Mucosa of descending colon (tissue), 3 donors: ENCODE measurements around the gene RAD51C. TPM values are rescaled to one million over a fixed set of nuclear protein-coding genes. Genes with fewer than 3 reads are reported as not detected.
"Not testable (repeated sequence)": the region's sequence is repeated elsewhere in the genome, so short reads cannot be mapped to it uniquely, and the experiment has no call there.

ENCODE experiments used
- ATAC-seq: fragments of 200-7000 bp; cut with Tn5 transposase; one replicate; pipeline ENCODE4 v1.9.1; 2020; ENCODE audit warnings: mild to moderate bottlenecking, moderate library complexity
- DNase-seq, 3 donors: peaks; one replicate each; pipeline ENCODE4 v3.0.0-alpha.2; 2020
- H3K36me3 ChIP-seq: fragments of 200-600 bp; one replicate; pipeline ENCODE4 v1.8.0; 2021; ENCODE audit warnings: low read depth, mild to moderate bottlenecking
- H3K4me1 ChIP-seq: fragments of 200-600 bp; one replicate; pipeline ENCODE4 v1.8.0; 2021; ENCODE audit warnings: low read depth, mild to moderate bottlenecking
- H3K4me3 ChIP-seq: fragments of 200-600 bp; one replicate; pipeline ENCODE4 v1.8.0; 2021; ENCODE audit warnings: mild to moderate bottlenecking
- H3K9me3 ChIP-seq: fragments of 200-600 bp; one replicate; pipeline ENCODE4 v1.8.0; 2021; ENCODE audit warnings: mild to moderate bottlenecking
- intact Hi-C, 2 donors: fragments of 100-400 bp; cut with DNase I in 1 of 2; cut with micrococcal nuclease in 1 of 2; formaldehyde crosslinking; loops; one replicate each; pipeline versions ENCODE4 v1.11.0 to v1.11.1; 2022; cut with DNase I, micrococcal nuclease
- total RNA-seq, 3 donors: library from RNA; stranded (reverse); fragmentation: NEBNext Ultra II Directional in 2 of 3; extraction: Animal tissue kit (Norgen Biotek cat#: 25700) in 2 of 3; gene quantifications; one replicate each; pipeline versions ENCODE4 v1.2.1 to v1.2.4, GENCODE V29; 2021 to 2023
- TF ChIP-seq, protein P1 (sequence below): fragments of 200-600 bp; IDR thresholded peaks from one replicate; pipeline ENCODE4 v1.8.0; 2022; ENCODE audit warnings: antibody characterized with exemption, mild to moderate bottlenecking
- donor health status: DM: no; HTN: no; CAD: no; lungs with moderate emphysema.
- donor health status: DM: no; HTN: no; CAD: no.
- donor health status: DM: no; HTN: yes; CAD: no.

Gene RAD51C
- total RNA-seq, 3 donors from 2014 or later, result 6.2 to 20.3 (median 18.9) TPM

DNA sequence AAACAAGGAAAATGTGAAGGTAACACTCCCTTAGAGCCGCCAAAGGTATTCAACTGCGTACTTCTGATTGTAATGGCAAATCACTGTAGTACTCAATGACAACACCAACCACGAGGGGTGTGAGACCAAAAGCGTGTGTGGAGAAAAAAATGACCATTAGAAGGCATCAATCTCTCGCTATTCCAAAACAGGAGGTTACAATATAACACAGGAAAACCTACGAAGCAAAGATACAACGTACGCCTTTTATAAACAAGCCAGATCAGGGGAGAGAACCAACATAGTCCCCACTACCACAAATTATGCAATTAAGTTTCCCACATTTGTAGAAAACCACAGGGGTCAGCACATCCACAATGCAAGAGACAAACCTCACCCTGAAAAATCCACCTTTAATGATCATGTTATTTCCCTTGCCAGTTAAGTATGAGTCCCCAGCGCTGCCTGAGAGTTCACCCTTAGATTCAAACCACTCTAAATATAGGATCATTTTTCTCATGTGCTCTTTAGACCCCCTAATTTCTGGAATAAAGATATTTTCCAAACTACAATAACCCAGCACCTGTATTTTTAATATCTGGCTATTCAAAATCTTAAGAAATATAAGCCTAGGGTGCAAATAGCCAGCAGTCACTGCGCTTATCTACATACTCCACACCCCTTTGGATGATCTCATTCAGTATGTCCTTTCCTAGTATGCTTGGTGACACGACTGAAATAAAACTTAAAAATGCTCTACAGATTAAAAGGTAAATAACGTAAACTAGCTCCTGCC lies 13.0 kb upstream of the RAD51C start:
- DNase-seq, result no peak
- Histone ChIP-seq H3K36me3 (no peaks in the 10 kb centered on the region), H3K9me3 (no peaks in the 10 kb centered on the region), H3K4me3 (no peak overlapping the region), H3K4me1 (no peaks in the 10 kb centered on the region)
- peak; percentile 20 for ATAC-seq
- intact Hi-C loops, result no loop called here
- TF ChIP-seq, protein P1, sequence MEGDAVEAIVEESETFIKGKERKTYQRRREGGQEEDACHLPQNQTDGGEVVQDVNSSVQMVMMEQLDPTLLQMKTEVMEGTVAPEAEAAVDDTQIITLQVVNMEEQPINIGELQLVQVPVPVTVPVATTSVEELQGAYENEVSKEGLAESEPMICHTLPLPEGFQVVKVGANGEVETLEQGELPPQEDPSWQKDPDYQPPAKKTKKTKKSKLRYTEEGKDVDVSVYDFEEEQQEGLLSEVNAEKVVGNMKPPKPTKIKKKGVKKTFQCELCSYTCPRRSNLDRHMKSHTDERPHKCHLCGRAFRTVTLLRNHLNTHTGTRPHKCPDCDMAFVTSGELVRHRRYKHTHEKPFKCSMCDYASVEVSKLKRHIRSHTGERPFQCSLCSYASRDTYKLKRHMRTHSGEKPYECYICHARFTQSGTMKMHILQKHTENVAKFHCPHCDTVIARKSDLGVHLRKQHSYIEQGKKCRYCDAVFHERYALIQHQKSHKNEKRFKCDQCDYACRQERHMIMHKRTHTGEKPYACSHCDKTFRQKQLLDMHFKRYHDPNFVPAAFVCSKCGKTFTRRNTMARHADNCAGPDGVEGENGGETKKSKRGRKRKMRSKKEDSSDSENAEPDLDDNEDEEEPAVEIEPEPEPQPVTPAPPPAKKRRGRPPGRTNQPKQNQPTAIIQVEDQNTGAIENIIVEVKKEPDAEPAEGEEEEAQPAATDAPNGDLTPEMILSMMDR, result no peak

DNA sequence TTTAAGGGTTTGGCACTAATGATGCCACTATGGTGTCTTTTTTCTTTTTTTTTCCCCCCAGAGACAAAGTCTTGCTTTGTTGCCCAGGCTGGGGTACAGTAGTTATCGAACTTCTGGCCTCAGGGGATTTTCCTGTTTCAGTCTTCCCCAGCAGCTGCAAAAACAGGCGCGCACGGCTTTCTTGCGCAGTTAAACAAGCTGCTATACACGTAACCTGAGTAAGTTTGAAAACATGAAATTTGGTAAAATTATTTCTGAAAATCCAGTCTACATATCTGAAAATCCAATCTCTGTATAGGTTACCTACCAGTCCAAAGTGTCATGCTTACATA lies 12.4 kb upstream of the RAD51C start:
- no peaks in the 10 kb centered on the region for H3K4me1 ChIP-seq
- no peaks in the 10 kb centered on the region for H3K36me3 ChIP-seq
- no peaks in the 10 kb centered on the region for H3K9me3 ChIP-seq
- ATAC-seq, result no peak
- TF ChIP-seq, protein P1, result no peak
- no peak for DNase-seq
- intact Hi-C loops, result no loop called here
- H3K4me3 ChIP-seq, result no peak overlapping the region

DNA sequence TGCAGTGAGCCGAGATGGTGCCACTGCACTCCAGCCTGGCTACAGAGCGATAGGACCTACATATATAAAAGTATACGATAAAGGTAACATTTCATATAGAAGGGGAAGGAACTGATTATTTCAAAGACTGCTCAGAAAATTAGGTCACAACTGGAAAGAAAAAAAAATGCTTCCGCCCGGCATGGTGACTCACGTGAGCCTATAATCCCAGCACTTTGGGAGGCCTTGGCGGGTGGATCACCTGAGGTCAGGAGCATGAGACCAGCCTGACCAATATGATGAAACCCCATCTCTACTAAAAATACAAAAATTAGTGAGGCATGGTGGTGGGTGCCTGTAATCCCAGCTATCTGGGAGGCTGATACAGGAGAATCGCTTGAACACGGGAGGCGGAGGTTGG lies 8.4 kb upstream of the RAD51C start:
- ATAC-seq, result no peak
- DNase-seq, result no peak
- H3K9me3 ChIP-seq, result no peaks in the 10 kb centered on the region
- TF ChIP-seq, protein P1, result no peak
- no peaks in the 10 kb centered on the region for H3K36me3 ChIP-seq
- no peak overlapping the region for H3K4me3 ChIP-seq
- intact Hi-C loops, result no loop called here
- H3K4me1 ChIP-seq, result no peaks in the 10 kb centered on the region

DNA sequence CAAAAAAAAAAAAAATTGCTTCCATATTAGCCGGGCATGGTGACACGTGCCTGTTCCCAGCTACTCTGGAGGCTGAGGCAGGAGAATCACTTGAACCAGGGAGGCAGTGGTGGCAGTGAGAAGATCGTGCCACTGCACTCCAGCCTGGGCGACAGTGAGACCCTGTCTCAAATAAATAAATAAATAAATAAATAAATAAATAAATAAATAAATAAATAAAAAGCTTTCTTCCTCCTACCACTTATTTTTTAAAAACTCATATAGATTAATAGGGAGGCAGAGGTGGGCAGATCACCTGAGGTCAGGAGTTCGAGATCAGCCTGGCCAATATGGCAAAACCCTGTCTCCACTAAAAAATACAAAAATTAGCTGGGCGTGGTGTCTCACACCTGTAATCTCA lies 7.9 kb upstream of the RAD51C start:
- H3K36me3 ChIP-seq, DNase-seq, H3K9me3 ChIP-seq, H3K4me1 ChIP-seq, ATAC-seq, H3K4me3 ChIP-seq, intact Hi-C loops: not testable (repeated sequence)

DNA sequence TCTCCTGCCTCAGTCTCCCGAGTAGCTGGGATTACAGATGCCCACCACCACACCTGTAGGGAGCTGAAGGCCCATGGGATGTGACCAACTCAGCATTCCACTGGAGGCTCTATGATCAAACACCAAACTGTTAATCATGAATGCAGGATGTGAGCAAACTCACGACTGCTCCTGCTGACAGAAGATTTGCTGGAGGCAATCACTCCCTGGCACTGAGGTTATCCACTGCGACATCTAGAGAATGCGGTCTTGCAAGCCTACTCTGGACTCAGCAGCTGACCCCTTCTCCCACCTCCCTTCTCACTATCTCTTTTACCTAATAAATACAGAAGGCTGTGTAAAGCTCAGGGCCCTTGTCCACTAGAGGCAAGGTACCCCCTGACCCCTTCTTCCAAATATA lies 5.4 kb upstream of the RAD51C start:
- intact Hi-C loops, result no loop called here

DNA sequence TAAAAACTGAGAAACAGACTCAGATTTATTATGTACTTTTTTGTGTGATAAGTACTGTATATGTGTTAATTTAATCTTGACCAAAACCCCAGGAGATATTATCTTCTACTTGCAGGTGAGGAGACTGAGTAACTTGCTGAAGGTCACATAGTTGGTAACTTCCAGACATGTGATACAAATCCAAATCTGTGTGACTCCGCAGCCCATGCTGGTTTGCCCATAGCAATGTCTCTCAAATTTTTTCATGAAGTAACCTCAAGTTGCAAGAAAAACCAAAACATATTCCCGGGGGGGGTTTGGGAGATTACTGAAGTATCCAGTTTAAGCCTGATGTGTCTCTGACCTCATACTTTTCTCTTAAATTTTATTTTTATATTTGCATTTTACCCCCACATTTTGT lies 3.9 kb upstream of the RAD51C start:
- DNase-seq (no peak), ATAC-seq (no peak)
- intact Hi-C loops, result no loop called here
- no peaks in the 10 kb centered on the region for H3K36me3 ChIP-seq
- no peak overlapping the region for H3K4me3 ChIP-seq
- peaks cover 7% of the 10 kb centered on the region for H3K4me1 ChIP-seq
- TF ChIP-seq, protein P1, result no peak
- no peaks in the 10 kb centered on the region for H3K9me3 ChIP-seq

More for the DNA sequence above, 5.4 kb upstream of the RAD51C start:
- Histone ChIP-seq H3K4me1 (no peaks in the 10 kb centered on the region), H3K36me3 (no peaks in the 10 kb centered on the region), H3K4me3 (no peak overlapping the region), H3K9me3 (no peaks in the 10 kb centered on the region)
- ATAC-seq (no peak), DNase-seq (no peak)
- TF ChIP-seq, protein P1, result no peak

DNA sequence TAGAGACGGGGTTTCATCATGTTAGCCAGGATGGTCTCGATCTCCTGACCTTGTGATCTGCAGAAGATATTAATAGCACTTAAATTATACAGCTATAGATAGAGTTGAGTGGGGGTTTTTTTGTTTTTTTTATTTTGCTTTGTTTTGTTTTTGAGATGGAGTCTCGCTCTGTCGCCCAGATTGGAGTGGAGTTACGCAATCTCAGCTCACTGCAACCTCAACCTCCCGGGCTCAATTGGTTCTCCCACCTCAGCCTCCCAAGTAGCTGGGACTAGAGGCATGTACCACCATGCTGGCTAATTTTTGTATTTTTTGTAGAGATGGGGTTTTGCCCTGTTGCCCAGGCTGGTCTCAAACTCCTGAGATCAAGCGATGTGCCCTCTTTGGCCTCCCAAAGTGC lies 2.4 kb upstream of the RAD51C start:
- intact Hi-C loops, ATAC-seq, H3K4me1 ChIP-seq, H3K4me3 ChIP-seq, DNase-seq, H3K9me3 ChIP-seq, H3K36me3 ChIP-seq: not testable (repeated sequence)
